Loucy (cell line): Measurements from ENCODE around the gene KLRC4.

Experiments used
- CTCF ChIP-seq: fragments of 200-600 bp; sonication (generic); conservative IDR thresholded peaks from 2 replicates; pipeline ENCODE4 v1.5.1; 2014; ENCODE audit warnings: mild to moderate bottlenecking, antibody characterized with exemption, low read length
- EZH2phosphoT487 ChIP-seq: fragments of 200-600 bp; IDR thresholded peaks from 2 replicates; pipeline ENCODE4 v1.6.1; 2018; ENCODE audit warnings: antibody characterized with exemption, mild to moderate bottlenecking, moderate library complexity, borderline replicate concordance

GRCh38 chr12:10408842-10409241 is 715 bp downstream of the KLRC4 start:
- no peak for TF ChIP-seq CTCF
- TF ChIP-seq EZH2phosphoT487, result no peak
